ENCODE data around the gene PCNT.

PCNT gene

GRCh38 chr21:46334351-46335140 lies 10.6 kb downstream of the PCNT start:
- Histone ChIP-seq H4K20me1 (ENCODE audit: low read depth, low read length) (0 out of 2 replicates have a peak, but pooled peaks cover 4% of the 10 kb centered on the region), H3K9me2 (replicated peaks; ENCODE audit: insufficient read depth, low read length) (no peaks in the 10 kb centered on the region), H3K27me3 (ENCODE audit: low read length) (no peaks in the 10 kb centered on the region), H3K4me3 (ENCODE audit: insufficient read depth, low read length, poor library complexity, severe bottlenecking) (no peak overlapping the region), H3F3A (ENCODE audit: insufficient read depth) (no peaks in the 10 kb centered on the region), H3K9me3 (ENCODE audit: insufficient read depth, low read length) (no peaks in the 10 kb centered on the region), H3K36me3 (ENCODE audit: low read length) (peaks cover 16% of the 10 kb centered on the region; the same call in 1 of the 2 replicates), H3K4me2 (ENCODE audit: low read depth, low read length, poor library complexity, severe bottlenecking) (no peak overlapping the region), H3K27ac (ENCODE audit: low read depth, low read length) (no peak overlapping the region), H3K79me2 (ENCODE audit: insufficient read depth, low read length) (peaks cover 34% of the 10 kb centered on the region), H3K9ac (ENCODE audit: low read length) (no peak overlapping the region), H2AFZ (ENCODE audit: low read depth, low read length, severe bottlenecking) (no peak overlapping the region)
- no peak for TF ChIP-seq EZH2phosphoT487 (conservative IDR thresholded peaks at IDR 0.05; ENCODE audit: low read length)
- TF ChIP-seq, protein P1, sequence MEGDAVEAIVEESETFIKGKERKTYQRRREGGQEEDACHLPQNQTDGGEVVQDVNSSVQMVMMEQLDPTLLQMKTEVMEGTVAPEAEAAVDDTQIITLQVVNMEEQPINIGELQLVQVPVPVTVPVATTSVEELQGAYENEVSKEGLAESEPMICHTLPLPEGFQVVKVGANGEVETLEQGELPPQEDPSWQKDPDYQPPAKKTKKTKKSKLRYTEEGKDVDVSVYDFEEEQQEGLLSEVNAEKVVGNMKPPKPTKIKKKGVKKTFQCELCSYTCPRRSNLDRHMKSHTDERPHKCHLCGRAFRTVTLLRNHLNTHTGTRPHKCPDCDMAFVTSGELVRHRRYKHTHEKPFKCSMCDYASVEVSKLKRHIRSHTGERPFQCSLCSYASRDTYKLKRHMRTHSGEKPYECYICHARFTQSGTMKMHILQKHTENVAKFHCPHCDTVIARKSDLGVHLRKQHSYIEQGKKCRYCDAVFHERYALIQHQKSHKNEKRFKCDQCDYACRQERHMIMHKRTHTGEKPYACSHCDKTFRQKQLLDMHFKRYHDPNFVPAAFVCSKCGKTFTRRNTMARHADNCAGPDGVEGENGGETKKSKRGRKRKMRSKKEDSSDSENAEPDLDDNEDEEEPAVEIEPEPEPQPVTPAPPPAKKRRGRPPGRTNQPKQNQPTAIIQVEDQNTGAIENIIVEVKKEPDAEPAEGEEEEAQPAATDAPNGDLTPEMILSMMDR (IDR thresholded peaks at IDR 0.05; ENCODE audit: insufficient read depth, low read length, poor library complexity, severe bottlenecking): no peak

GRCh38 chr21:46336603-46337002 lies 12.6 kb downstream of the PCNT start:
- TF ChIP-seq, protein P1 (IDR thresholded peaks at IDR 0.05; ENCODE audit: insufficient read depth, low read length, poor library complexity, severe bottlenecking): no peak
- no peak for TF ChIP-seq EZH2phosphoT487 (conservative IDR thresholded peaks at IDR 0.05; ENCODE audit: low read length)
- Histone ChIP-seq H3K9me2 (replicated peaks; ENCODE audit: insufficient read depth, low read length) (no peaks in the 10 kb centered on the region), H3K4me3 (ENCODE audit: insufficient read depth, low read length, poor library complexity, severe bottlenecking) (no peak overlapping the region), H3K9ac (ENCODE audit: low read length) (no peak overlapping the region), H3K36me3 (ENCODE audit: low read length) (peaks cover 7% of the 10 kb centered on the region; the same call in 1 of the 2 replicates), H2AFZ (ENCODE audit: low read depth, low read length, severe bottlenecking) (no peak overlapping the region), H3F3A (ENCODE audit: insufficient read depth) (no peaks in the 10 kb centered on the region), H3K9me3 (ENCODE audit: insufficient read depth, low read length) (no peaks in the 10 kb centered on the region), H3K27ac (ENCODE audit: low read depth, low read length) (no peak overlapping the region), H3K27me3 (ENCODE audit: low read length) (no peaks in the 10 kb centered on the region), H4K20me1 (ENCODE audit: low read depth, low read length) (no peaks in the 10 kb centered on the region), H3K79me2 (ENCODE audit: insufficient read depth, low read length) (peaks cover 20% of the 10 kb centered on the region), H3K4me2 (ENCODE audit: low read depth, low read length, poor library complexity, severe bottlenecking) (no peak overlapping the region)

GRCh38 chr21:46340998-46341397 lies 17.0 kb downstream of the PCNT start:
- peaks cover 4% of the 10 kb centered on the region; the same call in 1 of the 2 replicates for H3F3A ChIP-seq (ENCODE audit: insufficient read depth)
- no peak overlapping the region for H3K4me3 ChIP-seq (ENCODE audit: insufficient read depth, low read length, poor library complexity, severe bottlenecking)
- no peaks in the 10 kb centered on the region for H3K9me3 ChIP-seq (ENCODE audit: insufficient read depth, low read length)
- no peak overlapping the region for H2AFZ ChIP-seq (ENCODE audit: low read depth, low read length, severe bottlenecking)
- H3K27ac ChIP-seq (ENCODE audit: low read depth, low read length): no peak overlapping the region
- H3K9ac ChIP-seq (ENCODE audit: low read length): no peak overlapping the region
- no peaks in the 10 kb centered on the region for H4K20me1 ChIP-seq (ENCODE audit: low read depth, low read length)
- TF ChIP-seq, protein P1 (IDR thresholded peaks at IDR 0.05; ENCODE audit: insufficient read depth, low read length, poor library complexity, severe bottlenecking): no peak
- TF ChIP-seq EZH2phosphoT487 (conservative IDR thresholded peaks at IDR 0.05; ENCODE audit: low read length): no peak
- H3K9me2 ChIP-seq (replicated peaks; ENCODE audit: insufficient read depth, low read length): no peaks in the 10 kb centered on the region
- H3K4me2 ChIP-seq (ENCODE audit: low read depth, low read length, poor library complexity, severe bottlenecking): no peak overlapping the region
- peaks cover 38% of the 10 kb centered on the region for H3K79me2 ChIP-seq (ENCODE audit: insufficient read depth, low read length)
- H3K27me3 ChIP-seq (ENCODE audit: low read length): no peaks in the 10 kb centered on the region
- peaks cover 2% of the 10 kb centered on the region; the same call in 1 of the 2 replicates for H3K36me3 ChIP-seq (ENCODE audit: low read length)

Data from SU-DHL-6 (cell line).